ENCODE results near the gene GMPR.

GRCh38 chr6:16324606-16325225 is 86.3 kb downstream of the GMPR start:
- TF ChIP-seq GLIS3 (CRISPR knock-in tag; IDR thresholded peaks at IDR 0.05) = no peak
- TF ChIP-seq ZFP30 (CRISPR knock-in tag; IDR thresholded peaks at IDR 0.05) = no peak
- TF ChIP-seq, protein P1, sequence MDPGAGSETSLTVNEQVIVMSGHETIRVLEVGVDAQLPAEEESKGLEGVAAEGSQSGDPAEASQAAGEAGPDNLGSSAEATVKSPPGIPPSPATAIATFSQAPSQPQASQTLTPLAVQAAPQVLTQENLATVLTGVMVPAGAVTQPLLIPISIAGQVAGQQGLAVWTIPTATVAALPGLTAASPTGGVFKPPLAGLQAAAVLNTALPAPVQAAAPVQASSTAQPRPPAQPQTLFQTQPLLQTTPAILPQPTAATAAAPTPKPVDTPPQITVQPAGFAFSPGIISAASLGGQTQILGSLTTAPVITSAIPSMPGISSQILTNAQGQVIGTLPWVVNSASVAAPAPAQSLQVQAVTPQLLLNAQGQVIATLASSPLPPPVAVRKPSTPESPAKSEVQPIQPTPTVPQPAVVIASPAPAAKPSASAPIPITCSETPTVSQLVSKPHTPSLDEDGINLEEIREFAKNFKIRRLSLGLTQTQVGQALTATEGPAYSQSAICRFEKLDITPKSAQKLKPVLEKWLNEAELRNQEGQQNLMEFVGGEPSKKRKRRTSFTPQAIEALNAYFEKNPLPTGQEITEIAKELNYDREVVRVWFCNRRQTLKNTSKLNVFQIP (CRISPR knock-in tag; IDR thresholded peaks at IDR 0.05; ENCODE audit: borderline replicate concordance, low read depth) = no peak
- TF ChIP-seq ZFP3 (CRISPR knock-in tag; IDR thresholded peaks at IDR 0.05) = no peak
- no peak for TF ChIP-seq ARNTL (CRISPR knock-in tag; IDR thresholded peaks at IDR 0.05; ENCODE audit: borderline replicate concordance, low read depth)
- no peak for TF ChIP-seq ZNF70 (CRISPR knock-in tag; IDR thresholded peaks at IDR 0.05)
- no peak for TF ChIP-seq PPARA (CRISPR knock-in tag; IDR thresholded peaks at IDR 0.05; ENCODE audit: borderline replicate concordance)
